HUDEP-2 (cell line): Measurements from ENCODE around the gene ARAF.

Source experiments
- DNase-seq, 76 experiments: peaks; one replicate each; lab custom pipeline; 2025; ENCODE audit not compliant: unreplicated experiment in 76 of 76; lab: John Stamatoyannopoulos, UW

The ARAF gene

GRCh38 chrX:47563801-47564315 lies 2.9 kb downstream of the ARAF start:
- DNase-seq: peak in 44 of 76 experiments; percentile 1 to 72 (median 31)

GRCh38 chrX:47564438-47565085 lies 3.6 kb downstream of the ARAF start:
- DNase-seq: no peak

GRCh38 chrX:47566841-47567240 lies 5.8 kb downstream of the ARAF start:
- DNase-seq: no peak

- peak in 29 of 76 experiments; percentile 2 to 31 (median 12) for DNase-seq
Observed at GRCh38 chrX:47568656-47569295, 7.8 kb downstream of the ARAF start.

GRCh38 chrX:47570794-47571193 lies 9.8 kb downstream of the ARAF start:
- no peak for DNase-seq

GRCh38 chrX:47571215-47571614 lies 10.2 kb downstream of the ARAF start:
- no peak for DNase-seq

- DNase-seq: no peak
Observed at GRCh38 chrX:47571896-47572295, 10.9 kb downstream of the ARAF start.

GRCh38 chrX:47572773-47573340 lies 11.9 kb downstream of the ARAF start:
- no peak for DNase-seq

- DNase-seq: peak in 1 of 76 experiments; percentile 5
Observed at GRCh38 chrX:47573341-47574075, 12.5 kb downstream of the ARAF start.

- no peak for DNase-seq
Observed at GRCh38 chrX:47574076-47574546, 13.1 kb downstream of the ARAF start.

- peak in 60 of 76 experiments; percentile 1 to 75 (median 28) for DNase-seq
Observed at GRCh38 chrX:47574547-47575301, 13.7 kb downstream of the ARAF start.

GRCh38 chrX:47576021-47576898 lies 15.3 kb downstream of the ARAF start:
- DNase-seq: no peak

GRCh38 chrX:47577424-47577823 lies 16.4 kb downstream of the ARAF start:
- DNase-seq: no peak

- no peak for DNase-seq
Observed at GRCh38 chrX:47577901-47578300, 16.9 kb downstream of the ARAF start.

GRCh38 chrX:47578692-47579091 lies 17.7 kb downstream of the ARAF start:
- DNase-seq: no peak

- no peak for DNase-seq
Observed at GRCh38 chrX:47579537-47579936, 18.5 kb downstream of the ARAF start.

- peak in 74 of 76 experiments; percentile 12 to 92 (median 82) for DNase-seq
Observed at GRCh38 chrX:47581731-47582647, 21.0 kb downstream of the ARAF start, which contains the start of gene TIMP1. TSS of gene TIMP1 (plus strand) at chrX:47582436. CDS start at chrX:47583416, 980 bp downstream.

- no peak for DNase-seq
Observed at GRCh38 chrX:47583240-47583861, 22.3 kb downstream of the ARAF start.
